Endothelial cell of umbilical vein (primary cell): Measurements from ENCODE around the gene TEX19. TPM values are rescaled to one million over a fixed set of nuclear protein-coding genes. Genes with fewer than 3 reads are reported as not detected.

ENCODE experiments used
- BruUV-seq: library from RNA; stranded (reverse); fragments of 400-500 nt; replicated peaks from 2 replicates; lab custom pipeline; 2021; lab: Mats Ljungman, UMichigan
- CTCF ChIA-PET: fragments of 300-600, 350-600 bp; sonication (Branson Sonifier 250); formaldehyde crosslinking; loops from one replicate; lab custom pipeline; 2021; ENCODE audit warnings: antibody characterized with exemption, inconsistent platforms; lab: Charles Lee
- POLR2A ChIA-PET: fragments of 300-600, 350-600 bp; sonication (Branson Sonifier 250); formaldehyde crosslinking; loops from one replicate; lab custom pipeline; 2021; ENCODE audit warnings: antibody characterized with exemption, inconsistent platforms; lab: Charles Lee
- DNase-seq: peaks from one replicate; pipeline ENCODE4 v3.0.0-alpha.2; 2011; ENCODE audit warnings: low read depth, low spot score
- FAIRE-seq: peaks from 2 replicates; lab custom pipeline; 2011; peaks lifted over from hg19 to GRCh38; lab: Jason Lieb, UNC
- H2AFZ ChIP-seq: 2 replicates; pipeline ENCODE4 v1.6.0; 2012; ENCODE audit warnings: low read depth, low read length, control low read depth, inconsistent platforms
- H3K27ac ChIP-seq: 2 replicates; pipeline ENCODE4 v1.5.1; 2011; ENCODE audit warnings: low read depth, mild to moderate bottlenecking, control low read depth, low read length, moderate library complexity; ENCODE audit not compliant: insufficient read depth
- H3K27me3 ChIP-seq, 2 experiments: 2 replicates each; pipeline versions ENCODE4 v1.6.0 to v1.6.1; 2011; ENCODE audit warnings: low read length in 2 of 2, mixed read lengths in 1 of 2; ENCODE audit not compliant: control insufficient read depth in 2 of 2, insufficient read depth in 2 of 2
- H3K36me3 ChIP-seq, 2 experiments: 2 replicates in 1 of 2; 3 replicates in 1 of 2; pipeline ENCODE4 v1.5.1; 2011; ENCODE audit warnings: low read length in 2 of 2, mild to moderate bottlenecking in 1 of 2, moderate library complexity in 1 of 2; ENCODE audit not compliant: control insufficient read depth in 2 of 2, insufficient read depth in 2 of 2; ENCODE audit errors: extremely low read depth in 1 of 2
- H3K4me1 ChIP-seq: 3 replicates; pipeline ENCODE4 v1.5.1; 2011; ENCODE audit warnings: mild to moderate bottlenecking, low read length; ENCODE audit not compliant: control insufficient read depth, insufficient read depth; ENCODE audit errors: extremely low read depth
- H3K4me2 ChIP-seq: 2 replicates; pipeline ENCODE4 v1.6.1; 2011; ENCODE audit warnings: low read length, control low read depth, mixed read lengths; ENCODE audit not compliant: insufficient read depth
- H3K4me3 ChIP-seq, 3 experiments: fragments of 200-600 bp in 1 of 3; sonication (generic), shearing (Covaris generic) in 1 of 3; replicated peaks in 1 of 3; 2 replicates each; pipeline ENCODE4 v1.5.1; 2011 to 2016; ENCODE audit warnings: control low read depth in 3 of 3, low read length in 3 of 3, mild to moderate bottlenecking in 2 of 3, inconsistent platforms in 1 of 3, low read depth in 1 of 3, moderate library complexity in 1 of 3; ENCODE audit not compliant: insufficient read depth in 1 of 3
- H3K79me2 ChIP-seq: 2 replicates; pipeline ENCODE4 v1.6.0; 2012; ENCODE audit warnings: low read length, inconsistent platforms; ENCODE audit not compliant: control insufficient read depth, insufficient read depth
- H3K9ac ChIP-seq: replicated peaks from 2 replicates; pipeline ENCODE3; 2011; ENCODE audit warnings: low read length, control low read depth; ENCODE audit not compliant: insufficient read depth; ENCODE audit errors: extremely low read depth
- H3K9me1 ChIP-seq: replicated peaks from 3 replicates; pipeline ENCODE4 v1.6.0; 2011; ENCODE audit warnings: mild to moderate bottlenecking, low read length; ENCODE audit not compliant: control insufficient read depth, insufficient read depth; ENCODE audit errors: extremely low read depth
- H3K9me3 ChIP-seq: replicated peaks from 2 replicates; pipeline ENCODE4 v1.5.1; 2012; ENCODE audit warnings: low read length, inconsistent platforms; ENCODE audit not compliant: control insufficient read depth, insufficient read depth
- H4K20me1 ChIP-seq: replicated peaks from 2 replicates; pipeline ENCODE3; 2011; ENCODE audit warnings: mild to moderate bottlenecking, low read length; ENCODE audit not compliant: control insufficient read depth, insufficient read depth; ENCODE audit errors: extremely low read depth
- EZH2 ChIP-seq: IDR thresholded peaks from 2 replicates; pipeline ENCODE4 v1.6.1; 2012; ENCODE audit warnings: borderline replicate concordance, low read depth, mild to moderate bottlenecking, moderate library complexity, low read length, inconsistent platforms; ENCODE audit not compliant: severe bottlenecking
- FOS ChIP-seq: IDR thresholded peaks from 2 replicates; pipeline ENCODE4 v1.6.1; 2011; ENCODE audit warnings: mild to moderate bottlenecking, low read length, moderate library complexity, borderline replicate concordance; ENCODE audit not compliant: insufficient read depth
- GATA2 ChIP-seq: IDR thresholded peaks from 2 replicates; pipeline ENCODE4 v1.7.0; 2011; ENCODE audit warnings: low read depth, mild to moderate bottlenecking, moderate library complexity, mixed read lengths, low read length; ENCODE audit not compliant: insufficient read length, insufficient read depth
- JUN ChIP-seq: IDR thresholded peaks from 2 replicates; pipeline ENCODE4 v1.6.1; 2011; ENCODE audit warnings: borderline replicate concordance, low read depth; ENCODE audit not compliant: insufficient read length, insufficient read depth
- MAX ChIP-seq: IDR thresholded peaks from 2 replicates; pipeline ENCODE4 v1.6.1; 2011; ENCODE audit not compliant: insufficient read depth, insufficient read length
- MYC ChIP-seq: IDR thresholded peaks from one replicate; pipeline ENCODE4 v1.6.1; 2011; ENCODE audit warnings: mild to moderate bottlenecking, low read depth, low read length
- POLR2A ChIP-seq: IDR thresholded peaks from 2 replicates; pipeline ENCODE4 v1.6.1; 2012; ENCODE audit warnings: low read depth, mild to moderate bottlenecking, control low read depth, low read length
- POLR2AphosphoS5 ChIP-seq: IDR thresholded peaks from 2 replicates; pipeline ENCODE4 v1.6.1; 2012; ENCODE audit warnings: low read depth, mild to moderate bottlenecking, control low read depth, low read length, moderate library complexity; ENCODE audit not compliant: insufficient read depth
- dilution Hi-C: fragments of 300-500 bp; cut with MboI; formaldehyde crosslinking; loops from one replicate; pipeline ENCODE4 v1.15.0; 2019; ENCODE audit warnings: low sequenced_read_pairs; ENCODE audit not compliant: extremely low pct_ligation_motif_present
- intact Hi-C: fragments of 100-400 bp; cut with micrococcal nuclease; formaldehyde crosslinking; loops from one replicate; pipeline ENCODE4 v1.10.0; 2022
- polyA plus RNA-seq, 4 experiments: library from polyadenylated mRNA; depleted of rRNA in 3 of 4; stranded (reverse) in 3 of 4; unstranded in 1 of 4; fragments of >200 nt; gene quantifications; 2 replicates each; pipeline versions ENCODE4 v1.2.1 to v1.2.3, GENCODE V29; 2011 to 2012; ENCODE audit warnings: missing spikeins in 1 of 4
- total RNA-seq: library from RNA; stranded (reverse); gene quantifications from 2 replicates; pipeline ENCODE4 v1.2.3, GENCODE V29; 2021
- TF ChIP-seq, protein P1 (sequence below), 2 donors: IDR thresholded peaks; 1 replicate in 1 of 2; 2 replicates in 1 of 2; pipeline ENCODE4 v1.5.1; 2011; ENCODE audit warnings: low read length in 2 of 2, mild to moderate bottlenecking in 2 of 2, moderate library complexity in 2 of 2, control low read depth in 1 of 2, inconsistent platforms in 1 of 2, low read depth in 1 of 2; ENCODE audit not compliant: insufficient read depth in 1 of 2; ENCODE audit errors: extremely low read depth in 1 of 2

Gene TEX19
- total and polyA plus RNA-seq, 2 donors (not counting 3 experiments of a cell fraction or from before 2014, with no cell fraction given), result 0.06 TPM; not detected in 1

GRCh38 chr17:82319619-82320062, 39.4 kb upstream of the TEX19 start:
- Histone ChIP-seq H3K27me3 (peaks cover 0 to 3% of the 10 kb centered on the region in 2 experiments), H3K4me1 (no peaks in the 10 kb centered on the region), H4K20me1 (no peaks in the 10 kb centered on the region), H3K9me3 (no peaks in the 10 kb centered on the region), H2AFZ (no peak overlapping the region), H3K4me3 (no peak overlapping the region), H3K79me2 (no peaks in the 10 kb centered on the region), H3K27ac (no peak overlapping the region), H3K4me2 (no peak overlapping the region), H3K9ac (no peak overlapping the region), H3K36me3 (no peaks in the 10 kb centered on the region), H3K9me1 (no peaks in the 10 kb centered on the region)
- ChIA-PET POLR2A (no interaction called here), CTCF (interaction anchor here (1.9 to 2.1 kb wide), 2 partner anchors 16 to 19 kb away, joined by 4 to 10 read pairs; no protein-coding TSS in a partner anchor)
- TF ChIP-seq JUN (no peak), MAX (no peak), GATA2 (no peak), MYC (no peak), FOS (no peak), POLR2AphosphoS5 (no peak), POLR2A (no peak), EZH2 (no peak)
- TF ChIP-seq, protein P1, sequence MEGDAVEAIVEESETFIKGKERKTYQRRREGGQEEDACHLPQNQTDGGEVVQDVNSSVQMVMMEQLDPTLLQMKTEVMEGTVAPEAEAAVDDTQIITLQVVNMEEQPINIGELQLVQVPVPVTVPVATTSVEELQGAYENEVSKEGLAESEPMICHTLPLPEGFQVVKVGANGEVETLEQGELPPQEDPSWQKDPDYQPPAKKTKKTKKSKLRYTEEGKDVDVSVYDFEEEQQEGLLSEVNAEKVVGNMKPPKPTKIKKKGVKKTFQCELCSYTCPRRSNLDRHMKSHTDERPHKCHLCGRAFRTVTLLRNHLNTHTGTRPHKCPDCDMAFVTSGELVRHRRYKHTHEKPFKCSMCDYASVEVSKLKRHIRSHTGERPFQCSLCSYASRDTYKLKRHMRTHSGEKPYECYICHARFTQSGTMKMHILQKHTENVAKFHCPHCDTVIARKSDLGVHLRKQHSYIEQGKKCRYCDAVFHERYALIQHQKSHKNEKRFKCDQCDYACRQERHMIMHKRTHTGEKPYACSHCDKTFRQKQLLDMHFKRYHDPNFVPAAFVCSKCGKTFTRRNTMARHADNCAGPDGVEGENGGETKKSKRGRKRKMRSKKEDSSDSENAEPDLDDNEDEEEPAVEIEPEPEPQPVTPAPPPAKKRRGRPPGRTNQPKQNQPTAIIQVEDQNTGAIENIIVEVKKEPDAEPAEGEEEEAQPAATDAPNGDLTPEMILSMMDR (IDR thresholded peaks at IDR 0.05; ENCODE audit: extremely low read depth in 1 of 2, insufficient read depth in 1 of 2, low read depth in 1 of 2, low read length in 2 of 2), result no peak
- no peak for DNase-seq
- dilution Hi-C loops, result no loop called here
- BruUV-seq, result no TSS peak
- no peak for FAIRE-seq
- intact Hi-C loops, result loop anchor here (2.0 kb wide), 2 partner anchors 75 to 83 kb away; no protein-coding TSS in a partner anchor
